B cell (primary cell): ENCODE data around the gene PARVB. TPM values are rescaled to one million over a fixed set of nuclear protein-coding genes. Genes with fewer than 3 reads are reported as not detected.

Source experiments
- ATAC-seq: fragments of 200-7000 bp; cut with Tn5 transposase; one replicate; pipeline ENCODE4 v1.10.0; 2021; ENCODE audit warnings: low read depth, mild to moderate bottlenecking, moderate number of reproducible peaks, moderate library complexity
- CTCF ChIA-PET: fragments of 350-600 bp; sonication (Branson Sonifier 250); formaldehyde crosslinking; loops from one replicate; lab custom pipeline; 2021; ENCODE audit warnings: antibody characterized with exemption, inconsistent platforms; lab: Charles Lee
- POLR2A ChIA-PET: fragments of 350-600 bp; sonication (Branson Sonifier 250); formaldehyde crosslinking; loops from one replicate; lab custom pipeline; 2021; ENCODE audit warnings: antibody characterized with exemption; lab: Charles Lee
- DNase-seq: peaks from one replicate; pipeline ENCODE4 v3.0.0; 2013
- H2AFZ ChIP-seq: 2 replicates; pipeline ENCODE4 v1.6.1; 2012; ENCODE audit warnings: mild to moderate bottlenecking, low read depth, low read length; ENCODE audit not compliant: insufficient read depth, poor library complexity, severe bottlenecking
- H3K27ac ChIP-seq, 2 donors: 1 replicate in 1 of 2; 2 replicates in 1 of 2; pipeline ENCODE4 v1.5.1; 2012 to 2013; ENCODE audit warnings: low read length in 2 of 2, mild to moderate bottlenecking in 2 of 2, moderate library complexity in 1 of 2
- H3K27me3 ChIP-seq, 4 experiments: fragments of 200-600 bp in 1 of 4; sonication (generic) in 1 of 4; replicated peaks in 1 of 4; 1 replicate in 2 of 4; 2 replicates in 2 of 4; pipeline versions ENCODE4 v1.6.1 to v1.7.0; 2013 to 2016; ENCODE audit warnings: low read length in 3 of 4, mild to moderate bottlenecking in 2 of 4, mixed read lengths in 1 of 4, moderate library complexity in 1 of 4; ENCODE audit not compliant: insufficient read depth in 4 of 4, control insufficient read depth in 3 of 4; ENCODE audit errors: control extremely low read depth in 1 of 4
- H3K36me3 ChIP-seq, 2 experiments: replicated peaks in 1 of 2; 1 replicate in 1 of 2; 2 replicates in 1 of 2; pipeline versions ENCODE4 v1.6.1 to v1.7.1; 2013; ENCODE audit warnings: low read length in 1 of 2; ENCODE audit not compliant: insufficient read depth in 2 of 2, control insufficient read depth in 1 of 2; ENCODE audit errors: control extremely low read depth in 1 of 2, extremely low read depth in 1 of 2
- H3K4me1 ChIP-seq, 2 donors: fragments of 200-600 bp in 1 of 2; sonication (generic) in 1 of 2; 1 replicate in 1 of 2; 2 replicates in 1 of 2; pipeline versions ENCODE4 v1.5.1 to v1.6.1; 2013 to 2017; ENCODE audit warnings: low read length in 2 of 2; ENCODE audit not compliant: control insufficient read depth in 2 of 2, insufficient read depth in 2 of 2
- H3K4me2 ChIP-seq: replicated peaks from 2 replicates; pipeline ENCODE3; 2012; ENCODE audit warnings: mild to moderate bottlenecking, low read depth, low read length; ENCODE audit not compliant: poor library complexity, severe bottlenecking
- H3K4me3 ChIP-seq, 5 experiments: fragments of 200-600 bp in 1 of 5; sonication (generic) in 1 of 5; 1 replicate in 3 of 5; 2 replicates in 2 of 5; pipeline versions ENCODE4 v1.5.1 to v1.7.0; 2011 to 2016; ENCODE audit warnings: low read length in 4 of 5, mild to moderate bottlenecking in 4 of 5, low read depth in 2 of 5, control low read depth in 1 of 5, moderate library complexity in 1 of 5; ENCODE audit not compliant: insufficient read depth in 1 of 5; ENCODE audit errors: control extremely low read depth in 1 of 5, extremely low read depth in 1 of 5
- H3K79me2 ChIP-seq: fragments of 200-600 bp; sonication (generic); one replicate; pipeline ENCODE4 v1.6.0; 2016; ENCODE audit warnings: low read length; ENCODE audit not compliant: control insufficient read depth, insufficient read depth
- H3K9ac ChIP-seq: fragments of 200-600 bp; sonication (generic); 2 replicates; pipeline ENCODE4 v1.6.1; 2017; ENCODE audit warnings: mild to moderate bottlenecking, low read length, moderate library complexity
- H3K9me3 ChIP-seq, 3 donors: one replicate each; pipeline versions ENCODE4 v1.6.1 to v1.7.1; 2013; ENCODE audit warnings: low read length in 2 of 3; ENCODE audit not compliant: control insufficient read depth in 2 of 3, insufficient read depth in 1 of 3; ENCODE audit errors: control extremely low read depth in 1 of 3
- H4K20me1 ChIP-seq: 2 replicates; pipeline ENCODE4 v1.6.0; 2012; ENCODE audit warnings: mild to moderate bottlenecking, low read length; ENCODE audit not compliant: insufficient read depth, control insufficient read depth, poor library complexity, severe bottlenecking
- H3K27ac Mint-ChIP-seq: one replicate; pipeline ENCODE4 v1.8.0; 2021; ENCODE audit warnings: mixed read lengths
- H3K27me3 Mint-ChIP-seq: one replicate; pipeline ENCODE4 v1.8.0; 2021; ENCODE audit warnings: mixed read lengths
- H3K4me1 Mint-ChIP-seq: one replicate; pipeline ENCODE4 v1.8.0; 2021; ENCODE audit warnings: mixed read lengths
- H3K4me3 Mint-ChIP-seq: one replicate; pipeline ENCODE4 v1.8.0; 2021; ENCODE audit warnings: mixed read lengths
- H3K9me3 Mint-ChIP-seq: one replicate; pipeline ENCODE4 v1.8.0; 2022; ENCODE audit warnings: mixed read lengths; ENCODE audit not compliant: insufficient read depth
- CTCF ChIP-seq: fragments of 200-600 bp; IDR thresholded peaks from one replicate; pipeline ENCODE4 v1.8.0; 2022; ENCODE audit warnings: antibody characterized with exemption, mild to moderate bottlenecking
- EZH2 ChIP-seq: IDR thresholded peaks from 2 replicates; pipeline ENCODE4 v1.6.1; 2012; ENCODE audit warnings: borderline replicate concordance, low read depth, mild to moderate bottlenecking, moderate library complexity, low read length; ENCODE audit not compliant: insufficient read depth, poor library complexity, severe bottlenecking
- WGBS: methylation state at CpG from one replicate; pipeline ENCODE4 v1.1.5; 2013; ENCODE audit warnings: missing lambda C conversion rate; ENCODE audit not compliant: insufficient coverage; 5-methylcytosine and 5-hydroxymethylcytosine counted together
- intact Hi-C: fragments of 100-400 bp; cut with micrococcal nuclease; formaldehyde crosslinking; loops from one replicate; pipeline ENCODE4 v1.10.0; 2022
- polyA plus RNA-seq: library from polyadenylated mRNA; depleted of rRNA; stranded (reverse); fragments of >200 nt; gene quantifications from 2 replicates; pipeline ENCODE4 v1.2.3, GENCODE V29; 2012
- total RNA-seq, 2 donors: library from RNA; stranded (reverse); fragments of 120-200 nt in 1 of 2; gene quantifications; 1 replicate in 1 of 2; 2 replicates in 1 of 2; pipeline versions ENCODE4 v1.2.3 to v1.2.4, GENCODE V29; 2013 to 2022

Gene PARVB
- total and polyA plus RNA-seq, 2 donors (not counting 1 experiment from before 2014, with no cell fraction given) = 48.0 to 49.4 TPM

- H3K4me3 Mint-ChIP-seq = peak overlapping the region; percentile 32
Measured at GRCh38 chr22:44205516-44206329, 181.6 kb downstream of the PARVB start.

More at GRCh38 chr22:44205516-44206329, 181.6 kb downstream of the PARVB start:
- Histone ChIP-seq H3K9ac (peak overlapping the region; percentile 1), H3K4me3 (peak overlapping the region in 1 of 5 experiments; percentile 10), H3K27ac (peak overlapping the region; percentile 41 to 69), H3K27me3 (no peaks in the 10 kb centered on the region), H3K4me1 (peaks cover 33 to 44% of the 10 kb centered on the region in 2 donors), H2AFZ (no peak overlapping the region), H4K20me1 (peaks cover 29% of the 10 kb centered on the region), H3K79me2 (peaks cover 4% of the 10 kb centered on the region), H3K4me2 (peak overlapping the region; percentile 66), H3K36me3 (peaks cover 0 to 41% of the 10 kb centered on the region in 2 experiments), H3K9me3 (peaks cover 0 to 5% (median 0%) of the 10 kb centered on the region in 3 donors)
- no peak for DNase-seq
- Mint-ChIP-seq H3K27ac (peak overlapping the region; percentile 75), H3K4me1 (peaks cover 52% of the 10 kb centered on the region), H3K9me3 (peaks cover 11% of the 10 kb centered on the region), H3K27me3 (no peaks in the 10 kb centered on the region)
- intact Hi-C loops = no loop called here
- ChIA-PET CTCF (no interaction called here), POLR2A (interaction anchor here (1.4 kb wide), 2 partner anchors 24 to 33 kb away, joined by 3 read pairs; no protein-coding TSS in a partner anchor)
- no peak for ATAC-seq
- TF ChIP-seq EZH2 (no peak), CTCF (no peak)
- WGBS = 96% methylated on average over 16 of the region's 16 CpGs
